SK-N-SH treated with all-trans-retinoic acid at 6 μM for 48 hours (cell line): ENCODE data around the gene AKT2.

Experiments used
- ATAC-seq: fragments of 200-7000 bp; cut with Tn5 transposase; 3 replicates; pipeline ENCODE4 v1.9.1; 2020; ENCODE audit warnings: mild to moderate bottlenecking, moderate library complexity
- BACH2 ChIP-seq: fragments of 250-450 bp; sonication (Bioruptor Pico); IDR thresholded peaks from 2 replicates; pipeline ENCODE4 v1.9.0; 2021; ENCODE audit warnings: mild to moderate bottlenecking, borderline replicate concordance
- CSDC2 ChIP-seq: fragments of 250-450 bp; sonication (Bioruptor Pico); IDR thresholded peaks from 2 replicates; pipeline ENCODE4 v1.5.0; 2020; ENCODE audit warnings: mild to moderate bottlenecking, moderate library complexity
- ESRRG ChIP-seq: fragments of 250-450 bp; sonication (Bioruptor Pico); IDR thresholded peaks from 2 replicates; pipeline ENCODE4 v1.6.1; 2021; ENCODE audit warnings: mild to moderate bottlenecking
- GLIS3 ChIP-seq: fragments of 250-450 bp; sonication (Bioruptor Pico); IDR thresholded peaks from 2 replicates; pipeline ENCODE4 v1.5.0; 2020; ENCODE audit warnings: mild to moderate bottlenecking, moderate library complexity
- ISL1 ChIP-seq: fragments of 250-450 bp; sonication (Bioruptor Pico); IDR thresholded peaks from 2 replicates; pipeline ENCODE4 v2.1.2; 2022; ENCODE audit warnings: mild to moderate bottlenecking, moderate library complexity
- PPARA ChIP-seq: fragments of 250-450 bp; sonication (Bioruptor Pico); IDR thresholded peaks from 2 replicates; pipeline ENCODE4 v1.5.0; 2020; ENCODE audit warnings: mild to moderate bottlenecking, borderline replicate concordance
- RARB ChIP-seq: fragments of 250-450 bp; sonication (Bioruptor Pico); IDR thresholded peaks from 2 replicates; pipeline ENCODE4 v1.8.0; 2021; ENCODE audit warnings: mild to moderate bottlenecking, moderate library complexity
- SNAI2 ChIP-seq: fragments of 250-450 bp; sonication (Bioruptor Pico); IDR thresholded peaks from 2 replicates; pipeline ENCODE4 v1.5.0; 2020; ENCODE audit warnings: mild to moderate bottlenecking, moderate library complexity
- TCF4 ChIP-seq: fragments of 250-450 bp; sonication (Bioruptor Pico); IDR thresholded peaks from 2 replicates; pipeline ENCODE4 v1.8.0; 2021; ENCODE audit warnings: mild to moderate bottlenecking, moderate library complexity, borderline replicate concordance
- TOX ChIP-seq: fragments of 250-450 bp; sonication (Bioruptor Pico); IDR thresholded peaks from 2 replicates; pipeline ENCODE4 v1.8.0; 2021; ENCODE audit warnings: mild to moderate bottlenecking, moderate library complexity, borderline replicate concordance
- ZC3H10 ChIP-seq: fragments of 250-450 bp; sonication (Bioruptor Pico); IDR thresholded peaks from 2 replicates; pipeline ENCODE4 v1.5.1; 2021; ENCODE audit warnings: mild to moderate bottlenecking, moderate library complexity
- ZFP30 ChIP-seq: fragments of 450-650 bp; formaldehyde crosslinking; IDR thresholded peaks from 2 replicates; pipeline ENCODE4 v1.5.0; 2022; ENCODE audit warnings: mild to moderate bottlenecking, moderate library complexity
- ZNF565 ChIP-seq: fragments of 450-650 bp; formaldehyde crosslinking; conservative IDR thresholded peaks from 2 replicates; pipeline ENCODE4 v1.5.0; 2020; ENCODE audit warnings: low read depth, mild to moderate bottlenecking, moderate library complexity
- ZNF8 ChIP-seq: fragments of 450-650 bp; formaldehyde crosslinking; IDR thresholded peaks from 2 replicates; pipeline ENCODE4 v1.5.0; 2020; ENCODE audit warnings: mild to moderate bottlenecking, moderate library complexity
- TF ChIP-seq, protein P1 (sequence below): fragments of 250-450 bp; sonication (Bioruptor Pico); IDR thresholded peaks from 2 replicates; pipeline ENCODE4 v1.5.1; 2021; ENCODE audit warnings: mild to moderate bottlenecking, moderate library complexity
- TF ChIP-seq, protein P2 (sequence below): fragments of 250-450 bp; sonication (Bioruptor Pico); IDR thresholded peaks from 2 replicates; pipeline ENCODE4 v1.8.0; 2021; ENCODE audit warnings: low read depth, mild to moderate bottlenecking, moderate library complexity, borderline replicate concordance
- TF ChIP-seq, protein P3 (sequence below): fragments of 250-450 bp; sonication (Bioruptor Pico); IDR thresholded peaks from 2 replicates; pipeline ENCODE4 v1.5.0; 2020; ENCODE audit warnings: mild to moderate bottlenecking, moderate library complexity
- TF ChIP-seq, protein P4 (sequence below): fragments of 250-450 bp; sonication (Bioruptor Pico); IDR thresholded peaks from 2 replicates; pipeline ENCODE4 v1.5.1; 2020; ENCODE audit warnings: low read depth, mild to moderate bottlenecking, moderate library complexity

AKT2 gene

DNA sequence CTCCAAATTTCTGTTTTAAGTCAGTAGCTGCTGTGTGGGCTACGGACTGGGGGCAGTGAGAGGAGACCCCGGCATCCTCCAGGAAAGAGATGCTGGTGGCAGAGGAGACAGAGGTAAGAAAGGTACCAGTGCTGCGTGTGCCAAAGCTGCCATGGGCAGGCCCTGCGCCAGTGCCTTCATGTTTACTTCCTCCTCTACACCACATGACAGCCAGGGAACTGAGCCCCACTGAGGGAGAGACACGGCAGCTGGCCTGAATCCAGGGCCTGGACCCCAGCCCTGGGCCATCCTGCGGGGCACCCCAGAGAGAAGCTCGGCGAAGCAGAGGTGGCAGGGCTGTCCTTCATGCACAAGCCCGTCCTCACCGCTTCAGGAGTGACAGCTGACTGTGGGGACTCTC lies 35.9 kb downstream of the AKT2 start:
- TF ChIP-seq ZNF8 (CRISPR knock-in tag) (no peak), RARB (CRISPR knock-in tag) (no peak), GLIS3 (CRISPR knock-in tag) (no peak), ZFP30 (no peak), ZC3H10 (CRISPR knock-in tag) (no peak), CSDC2 (CRISPR knock-in tag) (no peak), PPARA (CRISPR knock-in tag) (no peak), SNAI2 (CRISPR knock-in tag) (no peak), BACH2 (CRISPR knock-in tag) (no peak), TOX (CRISPR knock-in tag) (no peak), ISL1 (no peak), ESRRG (CRISPR knock-in tag) (no peak), TCF4 (CRISPR knock-in tag) (no peak), ZNF565 (CRISPR knock-in tag) (no peak)
- TF ChIP-seq, protein P1, sequence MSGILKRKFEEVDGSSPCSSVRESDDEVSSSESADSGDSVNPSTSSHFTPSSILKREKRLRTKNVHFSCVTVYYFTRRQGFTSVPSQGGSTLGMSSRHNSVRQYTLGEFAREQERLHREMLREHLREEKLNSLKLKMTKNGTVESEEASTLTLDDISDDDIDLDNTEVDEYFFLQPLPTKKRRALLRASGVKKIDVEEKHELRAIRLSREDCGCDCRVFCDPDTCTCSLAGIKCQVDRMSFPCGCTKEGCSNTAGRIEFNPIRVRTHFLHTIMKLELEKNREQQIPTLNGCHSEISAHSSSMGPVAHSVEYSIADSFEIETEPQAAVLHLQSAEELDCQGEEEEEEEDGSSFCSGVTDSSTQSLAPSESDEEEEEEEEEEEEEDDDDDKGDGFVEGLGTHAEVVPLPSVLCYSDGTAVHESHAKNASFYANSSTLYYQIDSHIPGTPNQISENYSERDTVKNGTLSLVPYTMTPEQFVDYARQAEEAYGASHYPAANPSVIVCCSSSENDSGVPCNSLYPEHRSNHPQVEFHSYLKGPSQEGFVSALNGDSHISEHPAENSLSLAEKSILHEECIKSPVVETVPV (CRISPR knock-in tag): no peak
- TF ChIP-seq, protein P2, sequence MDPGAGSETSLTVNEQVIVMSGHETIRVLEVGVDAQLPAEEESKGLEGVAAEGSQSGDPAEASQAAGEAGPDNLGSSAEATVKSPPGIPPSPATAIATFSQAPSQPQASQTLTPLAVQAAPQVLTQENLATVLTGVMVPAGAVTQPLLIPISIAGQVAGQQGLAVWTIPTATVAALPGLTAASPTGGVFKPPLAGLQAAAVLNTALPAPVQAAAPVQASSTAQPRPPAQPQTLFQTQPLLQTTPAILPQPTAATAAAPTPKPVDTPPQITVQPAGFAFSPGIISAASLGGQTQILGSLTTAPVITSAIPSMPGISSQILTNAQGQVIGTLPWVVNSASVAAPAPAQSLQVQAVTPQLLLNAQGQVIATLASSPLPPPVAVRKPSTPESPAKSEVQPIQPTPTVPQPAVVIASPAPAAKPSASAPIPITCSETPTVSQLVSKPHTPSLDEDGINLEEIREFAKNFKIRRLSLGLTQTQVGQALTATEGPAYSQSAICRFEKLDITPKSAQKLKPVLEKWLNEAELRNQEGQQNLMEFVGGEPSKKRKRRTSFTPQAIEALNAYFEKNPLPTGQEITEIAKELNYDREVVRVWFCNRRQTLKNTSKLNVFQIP (CRISPR knock-in tag): no peak
- TF ChIP-seq, protein P3, sequence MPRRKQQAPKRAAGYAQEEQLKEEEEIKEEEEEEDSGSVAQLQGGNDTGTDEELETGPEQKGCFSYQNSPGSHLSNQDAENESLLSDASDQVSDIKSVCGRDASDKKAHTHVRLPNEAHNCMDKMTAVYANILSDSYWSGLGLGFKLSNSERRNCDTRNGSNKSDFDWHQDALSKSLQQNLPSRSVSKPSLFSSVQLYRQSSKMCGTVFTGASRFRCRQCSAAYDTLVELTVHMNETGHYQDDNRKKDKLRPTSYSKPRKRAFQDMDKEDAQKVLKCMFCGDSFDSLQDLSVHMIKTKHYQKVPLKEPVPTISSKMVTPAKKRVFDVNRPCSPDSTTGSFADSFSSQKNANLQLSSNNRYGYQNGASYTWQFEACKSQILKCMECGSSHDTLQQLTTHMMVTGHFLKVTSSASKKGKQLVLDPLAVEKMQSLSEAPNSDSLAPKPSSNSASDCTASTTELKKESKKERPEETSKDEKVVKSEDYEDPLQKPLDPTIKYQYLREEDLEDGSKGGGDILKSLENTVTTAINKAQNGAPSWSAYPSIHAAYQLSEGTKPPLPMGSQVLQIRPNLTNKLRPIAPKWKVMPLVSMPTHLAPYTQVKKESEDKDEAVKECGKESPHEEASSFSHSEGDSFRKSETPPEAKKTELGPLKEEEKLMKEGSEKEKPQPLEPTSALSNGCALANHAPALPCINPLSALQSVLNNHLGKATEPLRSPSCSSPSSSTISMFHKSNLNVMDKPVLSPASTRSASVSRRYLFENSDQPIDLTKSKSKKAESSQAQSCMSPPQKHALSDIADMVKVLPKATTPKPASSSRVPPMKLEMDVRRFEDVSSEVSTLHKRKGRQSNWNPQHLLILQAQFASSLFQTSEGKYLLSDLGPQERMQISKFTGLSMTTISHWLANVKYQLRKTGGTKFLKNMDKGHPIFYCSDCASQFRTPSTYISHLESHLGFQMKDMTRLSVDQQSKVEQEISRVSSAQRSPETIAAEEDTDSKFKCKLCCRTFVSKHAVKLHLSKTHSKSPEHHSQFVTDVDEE (CRISPR knock-in tag): no peak
- TF ChIP-seq, protein P4, sequence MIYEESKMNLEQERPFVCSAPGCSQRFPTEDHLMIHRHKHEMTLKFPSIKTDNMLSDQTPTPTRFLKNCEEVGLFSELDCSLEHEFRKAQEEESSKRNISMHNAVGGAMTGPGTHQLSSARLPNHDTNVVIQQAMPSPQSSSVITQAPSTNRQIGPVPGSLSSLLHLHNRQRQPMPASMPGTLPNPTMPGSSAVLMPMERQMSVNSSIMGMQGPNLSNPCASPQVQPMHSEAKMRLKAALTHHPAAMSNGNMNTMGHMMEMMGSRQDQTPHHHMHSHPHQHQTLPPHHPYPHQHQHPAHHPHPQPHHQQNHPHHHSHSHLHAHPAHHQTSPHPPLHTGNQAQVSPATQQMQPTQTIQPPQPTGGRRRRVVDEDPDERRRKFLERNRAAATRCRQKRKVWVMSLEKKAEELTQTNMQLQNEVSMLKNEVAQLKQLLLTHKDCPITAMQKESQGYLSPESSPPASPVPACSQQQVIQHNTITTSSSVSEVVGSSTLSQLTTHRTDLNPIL (CRISPR knock-in tag): no peak
- ATAC-seq: no peak

DNA sequence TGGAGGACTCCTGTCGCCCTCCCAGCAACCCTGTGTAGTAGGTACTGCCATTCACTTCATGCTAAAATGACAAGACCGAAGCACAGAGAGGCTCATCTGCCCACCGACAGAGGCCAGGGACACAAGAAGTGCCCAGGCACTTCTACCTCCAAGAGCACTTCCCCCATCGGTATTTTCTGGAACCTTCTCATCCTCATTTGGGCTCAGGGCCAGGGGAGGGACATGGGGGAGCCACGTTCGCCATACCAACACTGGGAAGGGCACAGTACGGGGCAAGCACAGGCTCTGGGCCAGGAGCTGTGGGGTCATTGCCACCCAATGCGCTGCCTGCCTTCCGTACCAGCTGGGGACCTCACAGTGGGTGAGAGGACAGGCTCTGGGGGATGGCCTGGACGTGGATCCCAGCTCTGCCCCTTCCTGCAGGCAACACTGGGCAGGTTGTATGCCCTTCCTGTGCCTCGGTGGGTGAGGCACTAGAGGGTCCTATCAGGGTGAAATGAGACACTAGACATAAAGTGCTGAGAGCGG lies 37.3 kb downstream of the AKT2 start:
- TF ChIP-seq SNAI2 (CRISPR knock-in tag) (no peak), ZNF8 (CRISPR knock-in tag) (no peak), ZNF565 (CRISPR knock-in tag) (no peak), TOX (CRISPR knock-in tag) (no peak)
- no peak for ATAC-seq

DNA sequence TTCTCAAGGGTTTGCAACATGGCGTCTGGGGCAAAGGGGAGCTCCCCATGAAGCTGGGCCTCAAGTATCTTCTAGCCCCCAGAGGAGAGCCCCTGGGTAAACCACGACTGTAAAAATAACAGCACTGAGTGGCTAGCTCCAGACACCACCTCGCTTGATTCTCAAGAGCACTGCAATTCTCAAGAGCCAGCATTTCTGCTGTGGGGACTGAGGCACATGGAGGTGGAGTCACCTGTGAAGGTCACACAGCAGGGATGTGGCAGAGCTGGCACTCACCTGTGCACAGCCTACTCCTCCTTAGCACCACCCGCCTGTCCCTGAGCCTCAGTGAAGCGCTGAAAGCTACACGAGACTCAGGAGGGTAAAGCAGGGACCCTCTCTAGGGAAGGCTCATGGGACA lies 38.0 kb downstream of the AKT2 start:
- TF ChIP-seq, protein P4 (CRISPR knock-in tag): no peak
- TF ChIP-seq TOX (CRISPR knock-in tag): no peak
- TF ChIP-seq, protein P2 (CRISPR knock-in tag): no peak
- no peak for ATAC-seq
